H1 (cell line): ENCODE measurements around the gene TUBGCP3. TPM values are rescaled to one million over a fixed set of nuclear protein-coding genes. Genes with fewer than 3 reads are reported as not detected.

Experiments
- TBP ChIP-seq: IDR thresholded peaks from 2 replicates; pipeline ENCODE4 v1.6.1; 2011; ENCODE audit warnings: low read depth, low read length, improper control_type of control experiment
- polyA plus RNA-seq, 7 experiments: library from polyadenylated mRNA; depleted of rRNA in 3 of 7; stranded (reverse) in 5 of 7; unstranded in 2 of 7; fragments of >200 nt in 5 of 7; fragments of 200-250 nt in 2 of 7; gene quantifications; 1 replicate in 5 of 7; 2 replicates in 1 of 7; 4 replicates in 1 of 7; pipeline versions ENCODE4 v1.2.1 to v1.2.3, GENCODE V29; 2011 to 2013; ENCODE audit warnings: missing spikeins in 2 of 7, mixed read lengths in 2 of 7
- total RNA-seq: library from RNA; stranded (reverse); fragmentation: NEBNext Ultra II Directional; extraction: Animal tissue kit (Norgen Biotek cat#: 25700); gene quantifications from 2 replicates; pipeline ENCODE4 v1.2.1, GENCODE V29; 2021

Gene TUBGCP3
- total and polyA plus RNA-seq, 2 of the 8 experiments (the other 6 are each of a cell fraction or from before 2014, with no cell fraction given): 27.0 to 31.7 TPM

DNA sequence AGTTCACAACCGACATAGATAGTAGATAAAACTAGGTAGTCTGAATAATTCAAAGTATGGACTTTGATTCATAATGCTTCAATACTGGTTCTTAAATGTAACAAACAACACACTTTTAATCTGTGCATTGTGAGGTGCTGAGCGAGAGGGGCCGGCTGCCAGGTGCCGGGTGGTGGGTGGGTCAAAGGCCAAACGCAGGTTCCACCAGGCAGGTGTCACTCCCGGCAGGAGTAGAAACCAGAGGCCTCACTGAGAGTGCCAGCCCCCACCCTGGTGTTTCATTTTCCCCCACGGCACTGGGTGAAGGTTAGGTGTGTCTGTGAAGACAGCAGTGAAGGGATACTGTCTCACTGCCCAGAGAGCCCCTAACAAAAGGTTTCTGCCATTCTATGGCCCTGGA lies 4.2 kb upstream of the TUBGCP3 start (continued):
- TF ChIP-seq TBP: no peak
